CD4-positive, alpha-beta memory T cell (primary cell): ENCODE results near the gene ACP7. TPM values are rescaled to one million over a fixed set of nuclear protein-coding genes. Genes with fewer than 3 reads are reported as not detected.
A peak's percentile ranks its signal among the peaks of the same experiment; 100 is the strongest.

Experiments used
- CTCF ChIA-PET: fragments of 350-600 bp; sonication (Branson Sonifier 250); formaldehyde crosslinking; loops from one replicate; lab custom pipeline; 2021; ENCODE audit warnings: inconsistent platforms; ENCODE audit not compliant: partially characterized antibody; lab: Charles Lee
- POLR2A ChIA-PET: fragments of 350-600 bp; sonication (Branson Sonifier 250); formaldehyde crosslinking; loops from one replicate; lab custom pipeline; 2021; ENCODE audit not compliant: partially characterized antibody; lab: Charles Lee
- DNase-seq, 5 donors: peaks; one replicate each; pipeline versions ENCODE4 v3.0.0 to v3.0.0-alpha.2; 2020 to 2022; ENCODE audit warnings: mixed read lengths in 1 of 5
- H3K27ac ChIP-seq: one replicate; pipeline ENCODE4 v1.7.0; 2013; ENCODE audit warnings: low read depth, low read length
- H3K27me3 ChIP-seq: 2 replicates; pipeline ENCODE4 v1.7.0; 2013; ENCODE audit warnings: mild to moderate bottlenecking, low read length, moderate library complexity; ENCODE audit not compliant: insufficient read depth
- H3K36me3 ChIP-seq: 2 replicates; pipeline ENCODE4 v1.7.0; 2013; ENCODE audit warnings: mild to moderate bottlenecking, low read length, moderate library complexity; ENCODE audit not compliant: insufficient read depth
- H3K4me1 ChIP-seq: 2 replicates; pipeline ENCODE4 v1.7.0; 2013; ENCODE audit warnings: mild to moderate bottlenecking, low read length, moderate library complexity; ENCODE audit not compliant: insufficient read depth
- H3K4me3 ChIP-seq, 2 donors: one replicate each; pipeline ENCODE4 v1.7.0; 2013; ENCODE audit warnings: low read length in 2 of 2, mild to moderate bottlenecking in 1 of 2
- H3K9me3 ChIP-seq, 2 donors: one replicate each; pipeline ENCODE4 v1.7.0; 2013; ENCODE audit warnings: low read length in 2 of 2, control low read depth in 1 of 2; ENCODE audit not compliant: control insufficient read depth in 1 of 2
- H3K27ac Mint-ChIP-seq, 7 donors: one replicate each; pipeline ENCODE4 v1.8.0; 2020 to 2021; ENCODE audit warnings: mixed read lengths in 7 of 7, mild to moderate bottlenecking in 6 of 7, inconsistent platforms in 3 of 7, moderate library complexity in 3 of 7
- H3K27me3 Mint-ChIP-seq, 2 donors: one replicate each; pipeline ENCODE4 v1.8.0; 2020 to 2021; ENCODE audit warnings: mixed read lengths in 2 of 2
- H3K36me3 Mint-ChIP-seq, 2 donors: one replicate each; pipeline ENCODE4 v1.8.0; 2020 to 2021; ENCODE audit warnings: mixed read lengths in 2 of 2, inconsistent platforms in 1 of 2, mild to moderate bottlenecking in 1 of 2
- H3K4me1 Mint-ChIP-seq, 4 donors: one replicate each; pipeline ENCODE4 v1.8.0; 2020 to 2021; ENCODE audit warnings: mixed read lengths in 4 of 4, mild to moderate bottlenecking in 1 of 4
- H3K4me3 Mint-ChIP-seq, 8 donors: one replicate each; pipeline ENCODE4 v1.8.0; 2020 to 2021; ENCODE audit warnings: mixed read lengths in 8 of 8, mild to moderate bottlenecking in 7 of 8, moderate library complexity in 6 of 8, inconsistent platforms in 3 of 8
- H3K9me3 Mint-ChIP-seq, 8 donors: one replicate each; pipeline ENCODE4 v1.8.0; 2020 to 2021; ENCODE audit warnings: mixed read lengths in 8 of 8, mild to moderate bottlenecking in 5 of 8, inconsistent platforms in 3 of 8, moderate library complexity in 1 of 8
- intact Hi-C: fragments of 100-400 bp; cut with micrococcal nuclease; formaldehyde crosslinking; loops from one replicate; pipeline ENCODE4 v1.15.1; 2023
- polyA plus RNA-seq, 2 donors: library from polyadenylated mRNA; unstranded; fragments of 300-500 nt; fragmentation: Illumina TruSeq; gene quantifications; one replicate each; pipeline ENCODE4 v1.2.3, GENCODE V29; 2021
- total RNA-seq, 2 experiments: library from RNA; stranded (reverse); gene quantifications; one replicate each; pipeline ENCODE4 v1.2.3, GENCODE V29; 2021

The ACP7 gene
- total and polyA plus RNA-seq, 4 experiments from 2014 or later, result 0.14 TPM; not detected in 3

DNA sequence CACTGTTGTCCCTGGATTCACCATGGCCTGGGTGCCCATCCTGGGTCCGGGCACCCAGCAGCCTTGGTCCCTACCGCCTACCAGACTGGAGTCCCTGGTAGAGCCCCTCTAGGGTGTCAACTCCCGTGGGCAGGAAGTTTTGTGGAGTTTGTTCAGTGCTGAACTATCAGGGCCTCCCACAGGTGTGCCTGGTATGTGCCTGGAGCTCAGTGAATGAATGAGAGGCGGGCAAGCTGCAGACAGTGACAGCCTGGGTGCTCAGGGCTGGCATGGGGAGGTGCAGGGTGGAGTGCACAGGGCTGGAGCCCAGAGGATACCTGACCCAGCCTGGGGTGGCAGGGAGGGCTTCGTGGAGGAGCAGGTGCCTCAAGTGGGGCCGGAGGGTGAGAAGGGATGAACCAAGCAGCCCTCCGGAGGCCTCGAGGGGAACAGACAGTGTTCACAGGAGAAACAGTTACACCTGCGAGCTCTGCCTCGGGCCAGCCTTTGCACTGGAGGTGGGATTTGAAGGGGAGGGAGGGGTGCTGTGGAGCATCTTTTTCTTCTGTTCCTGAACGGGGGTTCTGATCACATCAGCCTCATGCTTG, 71.0 kb downstream of the ACP7 start:
- H3K4me3 Mint-ChIP-seq, result no peak overlapping the region
- no peak overlapping the region for H3K27ac ChIP-seq
- intact Hi-C loops, result no loop called here
- H3K27me3 Mint-ChIP-seq, result no peaks in the 10 kb centered on the region
- H3K9me3 Mint-ChIP-seq, result peaks cover 0 to 2% (median 0%) of the 10 kb centered on the region in 8 donors
- H3K36me3 ChIP-seq, result no peaks in the 10 kb centered on the region
- CTCF ChIA-PET, result no interaction called here
- no peaks in the 10 kb centered on the region for H3K9me3 ChIP-seq
- peaks cover 17 to 22% (median 19%) of the 10 kb centered on the region in 4 donors for H3K4me1 Mint-ChIP-seq
- H3K27me3 ChIP-seq, result no peaks in the 10 kb centered on the region
- DNase-seq, result no peak
- POLR2A ChIA-PET, result no interaction called here
- peaks cover 0 to 4% of the 10 kb centered on the region in 2 donors for H3K36me3 Mint-ChIP-seq
- H3K4me1 ChIP-seq, result peaks cover 4% of the 10 kb centered on the region
- peak overlapping the region in 1 of 7 donors; percentile 12 for H3K27ac Mint-ChIP-seq
- H3K4me3 ChIP-seq, result no peak overlapping the region

DNA sequence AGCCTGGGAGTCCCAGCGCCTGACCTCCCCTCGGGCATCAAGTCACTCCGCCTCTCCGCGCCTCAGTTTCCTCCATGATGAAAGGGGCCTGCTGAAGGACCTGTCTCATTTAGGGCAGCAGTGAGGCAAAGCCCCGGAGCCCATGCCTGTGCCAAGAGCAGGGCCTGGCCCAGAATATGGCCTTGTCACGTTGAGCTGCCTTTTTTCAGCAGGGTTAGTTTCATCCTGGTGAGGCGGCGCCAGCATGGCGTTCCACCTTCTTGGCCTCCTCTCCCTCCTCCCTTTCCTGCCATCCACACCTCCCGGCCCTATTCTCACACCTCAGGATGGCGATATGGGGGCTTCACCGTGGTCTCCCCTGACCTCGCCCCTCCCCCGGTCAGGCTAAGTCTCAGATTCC, 71.6 kb downstream of the ACP7 start:
- peaks cover 17 to 27% (median 20%) of the 10 kb centered on the region in 4 donors for H3K4me1 Mint-ChIP-seq
- H3K27ac Mint-ChIP-seq, result peak overlapping the region in 2 of 7 donors; percentile 73 to 90
- Histone ChIP-seq H3K4me3 (no peak overlapping the region), H3K4me1 (peaks cover 4% of the 10 kb centered on the region), H3K27me3 (no peaks in the 10 kb centered on the region), H3K9me3 (no peaks in the 10 kb centered on the region), H3K27ac (no peak overlapping the region), H3K36me3 (no peaks in the 10 kb centered on the region)
- ChIA-PET POLR2A (no interaction called here), CTCF (no interaction called here)
- H3K4me3 Mint-ChIP-seq, result no peak overlapping the region
- no peaks in the 10 kb centered on the region for H3K27me3 Mint-ChIP-seq
- intact Hi-C loops, result no loop called here
- no peak for DNase-seq
- peaks cover 0 to 4% of the 10 kb centered on the region in 2 donors for H3K36me3 Mint-ChIP-seq
- H3K9me3 Mint-ChIP-seq, result peaks cover 0 to 2% (median 0%) of the 10 kb centered on the region in 8 donors

DNA sequence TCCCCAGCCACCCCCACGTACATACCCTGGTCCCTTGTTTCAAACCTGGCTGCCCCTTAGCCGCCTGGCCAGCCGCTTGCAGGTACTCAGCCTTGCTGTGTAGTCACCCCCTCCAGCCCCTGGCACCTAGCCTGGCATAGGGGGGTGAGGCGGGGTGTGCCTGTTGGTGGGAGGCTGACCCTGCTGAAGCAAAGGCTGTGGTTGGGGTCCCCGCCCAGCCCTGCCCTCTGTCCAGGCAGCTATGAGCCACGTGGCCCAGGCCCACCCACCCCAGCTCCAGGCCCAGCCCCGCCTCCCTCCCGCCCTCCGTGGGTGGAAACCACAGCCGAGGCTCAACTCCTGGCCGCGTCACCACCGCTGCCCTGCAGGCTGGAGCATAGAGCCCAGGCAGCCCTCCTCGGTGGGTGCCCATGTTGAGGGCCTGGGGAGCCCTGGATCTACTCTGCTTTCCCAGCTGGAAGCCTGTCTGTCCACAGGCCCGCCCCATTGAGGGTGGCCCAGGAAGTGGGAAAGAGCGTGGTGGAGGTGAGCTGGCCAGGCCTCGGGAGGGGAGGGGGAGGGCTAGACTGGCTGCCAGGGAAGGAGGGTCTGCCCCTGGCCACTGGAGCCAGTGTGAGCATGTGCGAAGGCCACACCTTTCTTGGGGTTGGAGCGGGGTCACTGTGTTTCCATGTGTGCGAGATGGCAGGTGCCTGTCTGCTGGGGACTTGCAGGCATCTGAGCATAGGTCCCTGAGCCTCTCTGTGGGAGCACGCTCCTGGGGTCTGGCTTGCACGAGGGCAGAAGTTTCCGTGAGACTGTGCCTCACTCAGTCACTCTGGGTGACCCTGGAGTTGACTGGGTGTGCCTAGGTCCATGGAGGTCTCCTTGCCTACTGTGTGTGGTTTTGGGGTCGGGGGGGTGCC, 72.4 kb downstream of the ACP7 start:
- DNase-seq, result no peak
- peak overlapping the region in 2 of 7 donors; percentile 11 to 56 for H3K27ac Mint-ChIP-seq
- intact Hi-C loops, result no loop called here
- H3K4me3 Mint-ChIP-seq, result no peak overlapping the region
- Histone ChIP-seq H3K36me3 (no peaks in the 10 kb centered on the region), H3K27me3 (no peaks in the 10 kb centered on the region), H3K27ac (no peak overlapping the region), H3K4me1 (peaks cover 4% of the 10 kb centered on the region), H3K9me3 (no peaks in the 10 kb centered on the region), H3K4me3 (no peak overlapping the region)
- peaks cover 0 to 4% of the 10 kb centered on the region in 2 donors for H3K36me3 Mint-ChIP-seq
- ChIA-PET POLR2A (no interaction called here), CTCF (no interaction called here)
- H3K27me3 Mint-ChIP-seq, result no peaks in the 10 kb centered on the region
- H3K9me3 Mint-ChIP-seq, result peaks cover 0 to 2% (median 0%) of the 10 kb centered on the region in 8 donors
- peaks cover 17 to 30% (median 19%) of the 10 kb centered on the region in 4 donors for H3K4me1 Mint-ChIP-seq

DNA sequence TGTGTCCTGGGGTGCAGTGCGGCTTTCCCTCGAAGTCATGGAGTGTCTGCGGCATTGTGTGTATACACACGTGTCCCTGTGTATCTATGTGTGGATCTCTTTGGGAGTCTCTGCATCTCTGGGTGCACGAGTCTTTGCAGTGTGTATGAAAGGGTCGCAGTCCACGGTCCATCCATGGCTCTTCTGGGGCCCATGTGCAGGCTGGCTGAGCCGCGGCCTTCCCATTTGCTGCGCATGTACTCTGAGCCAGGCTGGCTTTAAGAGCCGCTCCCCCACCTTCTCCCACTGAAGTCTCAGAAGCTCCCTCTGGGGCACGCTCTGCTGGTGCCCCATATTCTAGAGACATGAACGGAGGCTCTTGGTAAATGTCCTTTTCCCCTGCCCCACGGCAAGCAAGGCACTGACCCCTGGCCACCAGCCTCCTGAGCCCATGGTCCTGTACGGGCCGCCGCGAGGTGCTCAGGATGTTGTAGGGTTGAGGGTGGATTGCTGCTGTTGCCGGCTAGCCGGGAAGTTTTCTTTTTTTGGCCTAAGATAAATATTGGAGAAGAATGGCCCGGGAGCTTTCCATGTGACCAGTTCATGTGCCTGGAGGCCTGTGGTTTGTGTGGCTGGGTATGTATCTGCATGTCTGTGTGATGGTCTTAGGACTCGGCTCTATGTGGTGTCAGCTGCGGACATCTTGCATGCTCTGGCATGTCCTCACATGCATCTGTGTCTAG, 73.3 kb downstream of the ACP7 start:
- no peaks in the 10 kb centered on the region for H3K27me3 ChIP-seq
- no peak overlapping the region for H3K27ac ChIP-seq
- CTCF ChIA-PET, result no interaction called here
- Mint-ChIP-seq H3K4me1 (peaks cover 16 to 31% (median 20%) of the 10 kb centered on the region in 4 donors), H3K9me3 (peaks cover 0 to 2% (median 0%) of the 10 kb centered on the region in 8 donors), H3K4me3 (peak overlapping the region in 1 of 8 donors; percentile 39), H3K36me3 (peaks cover 0 to 4% of the 10 kb centered on the region in 2 donors), H3K27ac (peak overlapping the region in 4 of 7 donors; percentile 3 to 59 (median 20)), H3K27me3 (no peaks in the 10 kb centered on the region)
- intact Hi-C loops, result no loop called here
- peaks cover 4% of the 10 kb centered on the region for H3K4me1 ChIP-seq
- DNase-seq, result no peak
- H3K36me3 ChIP-seq, result no peaks in the 10 kb centered on the region
- POLR2A ChIA-PET, result no interaction called here
- no peaks in the 10 kb centered on the region for H3K9me3 ChIP-seq
- H3K4me3 ChIP-seq, result no peak overlapping the region

DNA sequence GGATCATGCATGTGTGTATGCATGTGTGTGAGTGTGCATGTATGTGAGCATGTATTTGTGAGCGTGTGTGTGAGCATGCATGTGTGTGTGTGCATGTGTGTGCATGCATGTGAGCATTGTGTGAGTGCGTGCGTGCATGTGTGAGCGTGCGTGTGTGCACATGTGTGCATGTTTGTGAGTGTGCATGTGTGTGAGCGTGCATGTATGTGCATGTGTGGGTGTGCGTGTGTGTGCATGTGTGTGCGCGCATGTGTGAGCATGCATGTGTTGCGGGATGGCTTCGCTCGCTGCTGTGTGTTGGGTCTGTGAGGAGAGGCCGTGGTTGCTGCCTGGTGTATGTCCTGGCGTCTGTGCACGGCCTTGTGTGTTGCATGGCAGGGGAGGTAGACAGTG, 73.8 kb downstream of the ACP7 start:
- no peak for DNase-seq
- ChIA-PET POLR2A (no interaction called here), CTCF (no interaction called here)
- no peak overlapping the region for H3K27ac ChIP-seq
- H3K4me3 ChIP-seq, result no peak overlapping the region
- H3K27me3 ChIP-seq, result no peaks in the 10 kb centered on the region
- Mint-ChIP-seq H3K4me3 (peak overlapping the region in 1 of 8 donors; percentile 39), H3K36me3 (peaks cover 0 to 4% of the 10 kb centered on the region in 2 donors), H3K4me1 (peaks cover 20 to 34% (median 23%) of the 10 kb centered on the region in 4 donors), H3K27ac (peak overlapping the region in 3 of 7 donors; percentile 3 to 72 (median 59)), H3K9me3 (peaks cover 0 to 2% (median 0%) of the 10 kb centered on the region in 8 donors), H3K27me3 (no peaks in the 10 kb centered on the region)
- no peaks in the 10 kb centered on the region for H3K36me3 ChIP-seq
- H3K4me1 ChIP-seq, result peaks cover 4% of the 10 kb centered on the region
- no peaks in the 10 kb centered on the region for H3K9me3 ChIP-seq
- intact Hi-C loops, result no loop called here

DNA sequence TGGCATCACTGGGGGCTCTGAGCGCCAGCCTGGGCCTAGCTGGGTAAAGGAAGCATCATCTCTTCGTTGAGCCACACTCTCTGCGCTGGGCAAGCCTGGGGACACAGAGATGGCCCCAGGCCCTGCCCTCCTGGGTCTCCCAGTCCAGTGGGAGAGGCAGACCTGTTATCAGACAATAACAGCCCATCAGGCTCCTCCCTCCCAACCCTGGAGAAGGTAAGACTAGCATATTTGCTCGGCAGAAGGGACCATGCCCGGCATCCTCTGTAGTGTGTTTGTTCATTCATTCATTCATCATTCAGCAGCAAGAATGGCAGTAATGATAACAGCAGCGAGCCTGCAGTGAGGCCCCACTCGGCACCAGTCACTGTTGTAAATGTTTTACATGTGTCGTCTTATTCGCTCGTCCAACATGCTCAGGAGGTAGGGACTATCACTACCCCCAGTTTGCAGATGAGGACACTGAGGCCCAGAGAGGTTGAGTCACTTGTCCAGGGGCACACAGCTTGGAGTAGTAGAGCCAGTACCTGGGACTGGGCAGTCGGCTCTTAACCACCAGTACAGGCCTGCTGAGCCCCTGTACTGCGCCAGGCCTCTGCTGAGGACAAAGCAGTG, 74.6 kb downstream of the ACP7 start:
- H3K36me3 ChIP-seq, result no peaks in the 10 kb centered on the region
- peaks cover 0 to 1% (median 0%) of the 10 kb centered on the region in 8 donors for H3K9me3 Mint-ChIP-seq
- no peaks in the 10 kb centered on the region for H3K27me3 ChIP-seq
- no peak overlapping the region for H3K4me3 ChIP-seq
- no peak overlapping the region for H3K4me3 Mint-ChIP-seq
- ChIA-PET CTCF (no interaction called here), POLR2A (no interaction called here)
- H3K27ac ChIP-seq, result no peak overlapping the region
- peak overlapping the region in 3 of 7 donors; percentile 17 to 75 (median 36) for H3K27ac Mint-ChIP-seq
- intact Hi-C loops, result no loop called here
- peaks cover 18 to 32% (median 23%) of the 10 kb centered on the region in 4 donors for H3K4me1 Mint-ChIP-seq
- no peak for DNase-seq
- no peaks in the 10 kb centered on the region for H3K9me3 ChIP-seq
- H3K4me1 ChIP-seq, result peaks cover 4% of the 10 kb centered on the region
- H3K36me3 Mint-ChIP-seq, result peaks cover 0 to 4% of the 10 kb centered on the region in 2 donors
- H3K27me3 Mint-ChIP-seq, result no peaks in the 10 kb centered on the region
